ENCODE data around the gene RPS6KA6.
"Not testable (repeated sequence)": the region's sequence is repeated elsewhere in the genome, so short reads cannot be mapped to it uniquely, and the experiment has no call there.

Gene RPS6KA6

GRCh38 chrX:84153538-84153937 lies 34.5 kb downstream of the RPS6KA6 start:
- Histone ChIP-seq H3K27me3 (ENCODE audit: insufficient read depth, low read length) (no peaks in the 10 kb centered on the region), H3K4me3 (ENCODE audit: low read length) (no peak overlapping the region), H3K9me3 (ENCODE audit: low read length) (peaks cover 3% of the 10 kb centered on the region), H3K4me1 (ENCODE audit: insufficient read depth, low read length) (no peaks in the 10 kb centered on the region), H2AFZ (ENCODE audit: low read depth, low read length) (no peak overlapping the region), H3K36me3 (ENCODE audit: insufficient read depth, low read length) (peaks cover 6% of the 10 kb centered on the region)

DNA sequence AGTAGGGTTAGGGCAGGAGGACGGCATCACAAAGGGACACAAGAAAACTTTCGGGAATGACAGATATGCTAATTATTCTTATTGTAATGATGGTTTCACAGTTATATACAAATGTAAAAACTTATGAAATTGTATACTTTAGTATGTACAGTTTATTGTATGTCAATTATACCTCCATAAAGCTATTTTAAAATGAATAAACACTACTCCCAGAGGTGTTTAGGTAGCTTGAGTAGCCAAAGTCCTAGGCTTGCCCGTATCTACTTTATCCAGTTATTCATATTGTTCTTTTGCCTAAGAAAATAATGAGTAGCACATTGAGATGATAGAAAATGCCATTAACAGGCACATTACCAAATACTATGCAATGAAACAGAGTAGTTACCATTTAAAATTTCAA lies 43.0 kb downstream of the RPS6KA6 start:
- Histone ChIP-seq H3K4me1 (ENCODE audit: insufficient read depth, low read length) (no peaks in the 10 kb centered on the region), H3K36me3 (ENCODE audit: insufficient read depth, low read length) (peaks cover 7% of the 10 kb centered on the region)

GRCh38 chrX:84144281-84144680 lies 43.7 kb downstream of the RPS6KA6 start:
- Histone ChIP-seq H3K4me3 (ENCODE audit: low read length) (no peak overlapping the region), H3K4me1 (ENCODE audit: insufficient read depth, low read length) (no peaks in the 10 kb centered on the region), H2AFZ (ENCODE audit: low read depth, low read length) (no peak overlapping the region), H3K27me3 (ENCODE audit: insufficient read depth, low read length) (no peaks in the 10 kb centered on the region), H3K36me3 (ENCODE audit: insufficient read depth, low read length) (peaks cover 10% of the 10 kb centered on the region), H3K9me3 (ENCODE audit: low read length) (no peaks in the 10 kb centered on the region)

More for the DNA sequence above, 43.0 kb downstream of the RPS6KA6 start:
- Histone ChIP-seq H2AFZ (ENCODE audit: low read depth, low read length) (no peak overlapping the region), H3K4me3 (ENCODE audit: low read length) (no peak overlapping the region), H3K9me3 (ENCODE audit: low read length) (peaks cover 3% of the 10 kb centered on the region), H3K27me3 (ENCODE audit: insufficient read depth, low read length) (no peaks in the 10 kb centered on the region)

- no peaks in the 10 kb centered on the region for H3K4me1 ChIP-seq (ENCODE audit: insufficient read depth, low read length)
- H3K4me3 ChIP-seq (ENCODE audit: low read length) = no peak overlapping the region
- H2AFZ ChIP-seq (ENCODE audit: low read depth, low read length) = no peak overlapping the region
- peaks cover 7% of the 10 kb centered on the region for H3K36me3 ChIP-seq (ENCODE audit: insufficient read depth, low read length)
- H3K9me3 ChIP-seq (ENCODE audit: low read length) = no peaks in the 10 kb centered on the region
- H3K27me3 ChIP-seq (ENCODE audit: insufficient read depth, low read length) = no peaks in the 10 kb centered on the region
Measured at GRCh38 chrX:84133023-84133422, 55.0 kb downstream of the RPS6KA6 start.

DNA sequence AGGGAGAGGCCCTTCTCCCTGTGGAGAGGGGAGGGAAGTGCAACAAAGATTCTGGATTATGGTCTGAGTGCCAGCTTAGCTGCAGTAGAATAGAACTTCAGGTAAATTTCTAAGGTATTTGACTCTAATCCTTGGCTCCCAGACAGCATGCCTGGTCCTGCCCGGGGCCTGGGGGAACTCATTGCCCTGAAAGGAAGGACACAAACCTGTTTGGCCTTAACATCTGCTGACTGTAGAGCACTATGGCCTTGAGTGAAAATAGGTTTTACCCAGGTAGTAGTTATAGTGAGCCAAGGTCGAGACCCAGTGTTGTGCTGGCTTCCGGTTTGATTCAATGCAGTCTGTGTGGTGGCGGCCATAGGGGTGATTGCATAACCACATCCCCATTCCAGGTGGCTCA lies 64.4 kb downstream of the RPS6KA6 start:
- H3K36me3 ChIP-seq (ENCODE audit: insufficient read depth, low read length) = no peaks in the 10 kb centered on the region
- H2AFZ ChIP-seq (ENCODE audit: low read depth, low read length) = no peak overlapping the region
- no peaks in the 10 kb centered on the region for H3K9me3 ChIP-seq (ENCODE audit: low read length)
- no peak overlapping the region for H3K4me3 ChIP-seq (ENCODE audit: low read length)
- no peaks in the 10 kb centered on the region for H3K27me3 ChIP-seq (ENCODE audit: insufficient read depth, low read length)
- H3K4me1 ChIP-seq (ENCODE audit: insufficient read depth, low read length) = no peaks in the 10 kb centered on the region

DNA sequence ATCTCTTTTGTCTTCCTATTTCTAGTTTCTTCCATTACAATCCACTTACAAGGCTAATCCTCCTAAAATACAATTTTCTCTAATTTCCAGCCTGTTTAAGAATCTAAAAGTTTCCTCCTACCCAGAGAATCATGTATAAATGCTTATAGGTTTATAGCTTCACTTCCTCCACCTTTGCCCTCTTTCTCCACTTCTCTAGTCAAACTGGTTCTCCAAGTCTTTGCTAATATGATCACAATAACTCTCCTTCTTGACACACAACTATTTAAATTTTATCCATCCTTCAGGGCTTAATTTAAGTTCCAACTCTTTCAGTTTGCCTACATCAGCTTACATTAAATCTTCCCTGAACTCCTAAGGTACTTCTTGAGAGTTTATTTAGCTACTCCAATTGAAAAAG lies 69.2 kb downstream of the RPS6KA6 start:
- no peaks in the 10 kb centered on the region for H3K4me1 ChIP-seq (ENCODE audit: insufficient read depth, low read length)
- H3K9me3 ChIP-seq (ENCODE audit: low read length) = no peaks in the 10 kb centered on the region
- peaks cover 9% of the 10 kb centered on the region for H3K36me3 ChIP-seq (ENCODE audit: insufficient read depth, low read length)
- no peaks in the 10 kb centered on the region for H3K27me3 ChIP-seq (ENCODE audit: insufficient read depth, low read length)
- no peak overlapping the region for H3K4me3 ChIP-seq (ENCODE audit: low read length)
- H2AFZ ChIP-seq (ENCODE audit: low read depth, low read length) = no peak overlapping the region

- no peaks in the 10 kb centered on the region for H3K9me3 ChIP-seq (ENCODE audit: low read length)
- peaks cover 12% of the 10 kb centered on the region for H3K36me3 ChIP-seq (ENCODE audit: insufficient read depth, low read length)
- no peak overlapping the region for H3K4me3 ChIP-seq (ENCODE audit: low read length)
- no peak overlapping the region for H2AFZ ChIP-seq (ENCODE audit: low read depth, low read length)
- H3K27me3 ChIP-seq (ENCODE audit: insufficient read depth, low read length) = no peaks in the 10 kb centered on the region
- H3K4me1 ChIP-seq (ENCODE audit: insufficient read depth, low read length) = no peaks in the 10 kb centered on the region
Measured at GRCh38 chrX:84118315-84118714, 69.7 kb downstream of the RPS6KA6 start.

- no peaks in the 10 kb centered on the region for H3K27me3 ChIP-seq (ENCODE audit: insufficient read depth, low read length)
- H2AFZ ChIP-seq (ENCODE audit: low read depth, low read length) = no peak overlapping the region
- H3K4me3 ChIP-seq (ENCODE audit: low read length) = no peak overlapping the region
- no peaks in the 10 kb centered on the region for H3K9me3 ChIP-seq (ENCODE audit: low read length)
- H3K4me1 ChIP-seq (ENCODE audit: insufficient read depth, low read length) = no peaks in the 10 kb centered on the region
- peaks cover 13% of the 10 kb centered on the region for H3K36me3 ChIP-seq (ENCODE audit: insufficient read depth, low read length)
Measured at GRCh38 chrX:84108584-84108983, 79.4 kb downstream of the RPS6KA6 start.

DNA sequence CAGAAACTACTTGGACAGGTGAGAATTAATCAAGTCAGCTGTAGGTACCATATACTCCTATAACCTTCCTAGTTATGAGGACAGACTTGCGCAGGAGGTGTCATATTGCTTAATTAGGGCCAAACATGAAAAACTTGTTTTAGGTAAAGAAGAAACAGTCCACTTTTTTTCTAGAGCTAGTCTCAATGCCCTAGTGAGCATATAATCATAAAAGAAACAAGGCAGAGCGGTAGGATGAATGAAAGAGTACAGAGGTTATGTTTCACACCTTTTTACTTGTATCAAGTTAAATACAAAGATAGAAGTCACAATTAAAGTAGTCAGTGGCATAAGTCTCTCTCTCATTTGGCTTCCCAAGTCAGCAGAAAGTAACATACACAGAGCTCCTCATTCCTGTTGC lies 88.9 kb downstream of the RPS6KA6 start:
- no peaks in the 10 kb centered on the region for H3K27me3 ChIP-seq (ENCODE audit: insufficient read depth, low read length)
- H3K9me3 ChIP-seq (ENCODE audit: low read length) = no peaks in the 10 kb centered on the region
- no peak overlapping the region for H2AFZ ChIP-seq (ENCODE audit: low read depth, low read length)
- H3K4me1 ChIP-seq (ENCODE audit: insufficient read depth, low read length) = no peaks in the 10 kb centered on the region
- peaks cover 11% of the 10 kb centered on the region for H3K36me3 ChIP-seq (ENCODE audit: insufficient read depth, low read length)
- H3K4me3 ChIP-seq (ENCODE audit: low read length) = no peak overlapping the region

DNA sequence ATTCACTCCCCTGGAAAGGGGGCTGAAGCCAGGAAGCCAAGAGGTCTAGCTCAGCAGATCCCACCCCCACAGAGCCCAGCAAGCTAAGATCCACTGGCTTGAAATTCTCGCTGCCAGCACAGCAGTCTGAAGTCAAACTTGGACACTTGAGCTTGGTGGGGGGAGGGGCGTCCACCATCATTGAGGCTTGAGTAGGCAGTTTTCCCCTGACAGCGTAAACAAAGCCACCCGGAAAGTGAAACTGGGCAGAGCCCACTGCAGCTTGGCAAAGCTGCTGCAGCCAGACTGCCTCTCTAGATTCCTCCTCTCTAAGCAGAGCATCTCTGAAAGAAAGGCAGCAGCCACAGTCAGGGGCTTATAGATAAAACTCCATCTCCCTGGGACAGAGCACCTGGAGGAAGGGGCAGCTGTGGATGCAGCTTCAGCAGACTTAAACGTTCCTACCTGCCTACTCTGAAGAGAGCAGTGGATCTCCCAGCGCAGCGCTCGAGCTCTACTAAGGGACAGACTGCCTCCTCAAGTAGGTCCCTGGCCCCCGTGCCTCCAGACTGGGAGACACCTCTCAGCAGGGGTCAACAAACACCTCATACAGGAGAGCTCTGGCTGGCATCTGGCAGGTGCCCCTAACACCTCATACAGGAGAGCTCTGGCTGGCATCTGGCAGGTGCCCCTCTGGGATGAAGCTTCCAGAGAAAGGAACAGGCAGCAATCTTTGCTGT lies 108.4 kb downstream of the RPS6KA6 start:
- not testable (repeated sequence) for H3K27me3 ChIP-seq (ENCODE audit: insufficient read depth, low read length); H3K9me3 ChIP-seq (ENCODE audit: low read length); H3K4me1 ChIP-seq (ENCODE audit: insufficient read depth, low read length); H3K4me3 ChIP-seq (ENCODE audit: low read length); H2AFZ ChIP-seq (ENCODE audit: low read depth, low read length); H3K36me3 ChIP-seq (ENCODE audit: insufficient read depth, low read length)

- Histone ChIP-seq H3K4me1 (ENCODE audit: insufficient read depth, low read length) (no peaks in the 10 kb centered on the region), H2AFZ (ENCODE audit: low read depth, low read length) (no peak overlapping the region), H3K4me3 (ENCODE audit: low read length) (no peak overlapping the region)
Measured at GRCh38 chrX:84078991-84079390, 109.0 kb downstream of the RPS6KA6 start.

GRCh38 chrX:84064814-84065213 lies 123.2 kb downstream of the RPS6KA6 start:
- Histone ChIP-seq H3K4me3 (ENCODE audit: low read length) (no peak overlapping the region), H3K36me3 (ENCODE audit: insufficient read depth, low read length) (peaks cover 3% of the 10 kb centered on the region), H3K4me1 (ENCODE audit: insufficient read depth, low read length) (no peaks in the 10 kb centered on the region), H3K9me3 (ENCODE audit: low read length) (no peaks in the 10 kb centered on the region), H3K27me3 (ENCODE audit: insufficient read depth, low read length) (no peaks in the 10 kb centered on the region), H2AFZ (ENCODE audit: low read depth, low read length) (no peak overlapping the region)

More at GRCh38 chrX:84078991-84079390, 109.0 kb downstream of the RPS6KA6 start:
- Histone ChIP-seq H3K36me3 (ENCODE audit: insufficient read depth, low read length) (peaks cover 2% of the 10 kb centered on the region), H3K27me3 (ENCODE audit: insufficient read depth, low read length) (no peaks in the 10 kb centered on the region), H3K9me3 (ENCODE audit: low read length) (peaks cover 3% of the 10 kb centered on the region)

- Histone ChIP-seq H3K36me3 (ENCODE audit: insufficient read depth, low read length) (peaks cover 3% of the 10 kb centered on the region), H3K27me3 (ENCODE audit: insufficient read depth, low read length) (no peaks in the 10 kb centered on the region), H3K4me3 (ENCODE audit: low read length) (no peak overlapping the region), H3K4me1 (ENCODE audit: insufficient read depth, low read length) (no peaks in the 10 kb centered on the region), H3K9me3 (ENCODE audit: low read length) (no peaks in the 10 kb centered on the region), H2AFZ (ENCODE audit: low read depth, low read length) (no peak overlapping the region)
Measured at GRCh38 chrX:84064164-84064563, 123.8 kb downstream of the RPS6KA6 start.

DNA sequence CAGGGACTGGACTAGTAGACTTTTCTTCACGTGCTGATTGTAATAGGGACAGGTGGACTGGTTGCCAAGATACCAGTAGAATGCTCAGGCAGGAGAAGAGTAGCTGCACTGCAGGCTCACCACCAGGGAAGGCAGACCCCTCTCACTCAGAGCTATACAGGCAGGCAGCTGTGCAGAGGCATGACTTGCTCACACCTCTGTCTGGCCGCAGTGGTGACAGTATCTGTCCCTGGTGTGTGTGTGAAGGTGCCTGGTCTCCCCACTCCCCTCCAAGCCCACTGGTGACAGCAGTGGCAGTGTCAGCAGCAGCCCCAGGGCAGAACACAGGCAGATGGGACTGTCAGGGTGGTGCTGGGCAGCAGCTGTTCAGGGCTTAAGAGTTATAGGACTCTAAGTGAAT lies 140.7 kb downstream of the RPS6KA6 start:
- no peak overlapping the region for H2AFZ ChIP-seq (ENCODE audit: low read depth, low read length)
- no peaks in the 10 kb centered on the region for H3K4me1 ChIP-seq (ENCODE audit: insufficient read depth, low read length)
- no peaks in the 10 kb centered on the region for H3K27me3 ChIP-seq (ENCODE audit: insufficient read depth, low read length)
- H3K9me3 ChIP-seq (ENCODE audit: low read length) = no peaks in the 10 kb centered on the region
- H3K4me3 ChIP-seq (ENCODE audit: low read length) = no peak overlapping the region
- no peaks in the 10 kb centered on the region for H3K36me3 ChIP-seq (ENCODE audit: insufficient read depth, low read length)

Data from neuron (in vitro differentiated cells).